Measurements from ENCODE around the gene FXN.
"Not testable (repeated sequence)": the region's sequence is repeated elsewhere in the genome, so short reads cannot be mapped to it uniquely, and the experiment has no call there.

The FXN gene

DNA sequence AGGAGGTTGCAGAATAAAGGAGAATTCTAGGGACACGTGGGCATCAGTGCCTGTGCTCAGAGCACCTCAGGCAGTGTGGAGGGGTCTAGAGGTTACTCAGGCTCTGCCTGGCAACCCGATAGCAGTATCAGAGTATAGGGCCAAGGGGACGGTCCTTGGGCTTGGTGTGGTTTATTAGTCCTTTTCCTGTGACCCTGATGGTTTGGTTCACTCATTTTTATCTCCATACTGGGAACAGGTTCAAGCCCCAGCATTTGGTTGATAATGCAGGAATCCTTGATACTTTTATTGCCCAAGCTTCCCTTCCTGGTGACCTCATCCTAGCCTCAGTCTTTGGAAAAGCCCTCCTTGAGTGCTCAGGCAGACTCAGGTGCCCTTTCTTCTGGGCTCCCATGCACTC, 35.5 kb downstream of the FXN start:
- DNase-seq: no peak

DNA sequence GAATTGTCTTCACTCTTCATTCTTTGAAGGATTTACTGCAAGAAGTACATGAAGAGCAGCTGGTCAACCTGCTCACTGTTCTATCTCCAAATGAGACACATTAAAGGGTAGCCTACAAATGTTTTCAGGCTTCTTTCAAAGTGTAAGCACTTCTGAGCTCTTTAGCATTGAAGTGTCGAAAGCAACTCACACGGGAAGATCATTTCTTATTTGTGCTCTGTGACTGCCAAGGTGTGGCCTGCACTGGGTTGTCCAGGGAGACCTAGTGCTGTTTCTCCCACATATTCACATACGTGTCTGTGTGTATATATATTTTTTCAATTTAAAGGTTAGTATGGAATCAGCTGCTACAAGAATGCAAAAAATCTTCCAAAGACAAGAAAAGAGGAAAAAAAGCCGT, 37.6 kb downstream of the FXN start:
- DNase-seq: no peak

DNA sequence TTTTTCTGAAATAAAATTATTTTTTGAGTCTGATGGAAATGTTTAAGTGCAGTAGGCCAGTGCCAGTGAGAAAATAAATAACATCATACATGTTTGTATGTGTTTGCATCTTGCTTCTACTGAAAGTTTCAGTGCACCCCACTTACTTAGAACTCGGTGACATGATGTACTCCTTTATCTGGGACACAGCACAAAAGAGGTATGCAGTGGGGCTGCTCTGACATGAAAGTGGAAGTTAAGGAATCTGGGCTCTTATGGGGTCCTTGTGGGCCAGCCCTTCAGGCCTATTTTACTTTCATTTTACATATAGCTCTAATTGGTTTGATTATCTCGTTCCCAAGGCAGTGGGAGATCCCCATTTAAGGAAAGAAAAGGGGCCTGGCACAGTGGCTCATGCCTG, 39.2 kb downstream of the FXN start:
- no peak for DNase-seq

DNA sequence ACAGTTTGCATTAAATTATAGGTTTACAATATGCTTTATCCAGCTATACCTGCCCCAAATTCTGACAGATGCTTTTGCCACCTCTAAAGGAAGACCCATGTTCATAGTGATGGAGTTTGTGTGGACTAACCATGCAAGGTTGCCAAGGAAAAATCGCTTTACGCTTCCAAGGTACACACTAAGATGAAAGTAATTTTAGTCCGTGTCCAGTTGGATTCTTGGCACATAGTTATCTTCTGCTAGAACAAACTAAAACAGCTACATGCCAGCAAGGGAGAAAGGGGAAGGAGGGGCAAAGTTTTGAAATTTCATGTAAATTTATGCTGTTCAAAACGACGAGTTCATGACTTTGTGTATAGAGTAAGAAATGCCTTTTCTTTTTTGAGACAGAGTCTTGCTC, 41.0 kb downstream of the FXN start:
- no peak for DNase-seq

DNA sequence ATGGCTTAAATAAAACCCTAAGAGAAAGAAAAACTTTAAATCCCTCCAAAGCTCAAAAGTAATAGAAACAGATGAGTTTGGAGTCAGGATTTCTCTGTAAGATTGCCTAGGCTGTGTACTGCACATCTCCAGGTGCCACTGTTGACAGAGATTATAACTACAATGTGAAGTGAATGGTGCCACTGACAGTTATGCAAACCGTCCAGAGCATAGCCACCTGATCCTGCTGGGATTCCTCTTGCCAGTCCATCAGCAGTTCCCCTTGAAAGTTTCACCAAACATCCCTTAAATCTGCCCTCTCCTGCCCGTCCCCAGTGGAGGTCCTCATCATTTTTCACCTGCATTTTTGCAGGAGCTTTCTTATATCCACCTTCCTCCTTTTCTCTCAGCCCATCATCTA, 42.5 kb downstream of the FXN start:
- peak in 1 of 2 experiments; percentile 33 for DNase-seq

DNA sequence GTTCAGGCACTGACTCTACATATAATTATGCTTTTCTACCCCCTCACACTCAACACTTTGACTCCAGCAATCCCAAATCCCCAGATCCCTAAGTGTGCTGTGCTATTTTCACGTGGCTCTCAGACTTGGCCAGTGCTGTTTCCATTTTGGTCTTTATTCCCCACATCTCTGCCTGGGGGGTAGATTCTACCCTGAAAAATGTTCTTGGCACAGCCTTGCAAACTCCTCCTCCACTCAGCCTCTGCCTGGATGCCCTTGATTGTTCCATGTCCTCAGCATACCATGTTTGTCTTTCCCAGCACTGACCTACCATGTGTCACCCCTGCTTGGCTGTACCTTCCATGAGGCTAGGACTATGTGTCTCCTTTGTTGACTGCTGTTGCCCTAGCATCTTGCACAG, 43.0 kb downstream of the FXN start:
- no peak for DNase-seq

DNA sequence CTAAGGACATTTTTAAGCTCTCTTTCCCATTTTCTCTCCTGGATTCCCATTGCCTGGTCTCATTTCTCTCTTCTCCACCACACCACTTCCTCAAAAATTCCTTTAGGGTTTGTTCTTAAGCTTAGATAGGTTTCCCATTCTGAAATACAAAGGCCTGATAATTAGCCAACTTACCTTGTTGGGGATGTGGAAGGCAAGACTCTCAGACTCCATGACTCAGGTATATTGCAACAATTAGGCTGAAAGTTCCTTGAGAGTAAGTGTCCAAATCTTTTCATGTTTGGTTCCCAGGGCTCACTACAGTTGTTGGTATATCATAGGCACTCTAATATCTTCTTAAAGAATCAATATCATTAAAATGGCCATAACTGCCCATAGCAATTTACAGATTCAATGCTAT, 43.6 kb downstream of the FXN start:
- no peak for DNase-seq

DNA sequence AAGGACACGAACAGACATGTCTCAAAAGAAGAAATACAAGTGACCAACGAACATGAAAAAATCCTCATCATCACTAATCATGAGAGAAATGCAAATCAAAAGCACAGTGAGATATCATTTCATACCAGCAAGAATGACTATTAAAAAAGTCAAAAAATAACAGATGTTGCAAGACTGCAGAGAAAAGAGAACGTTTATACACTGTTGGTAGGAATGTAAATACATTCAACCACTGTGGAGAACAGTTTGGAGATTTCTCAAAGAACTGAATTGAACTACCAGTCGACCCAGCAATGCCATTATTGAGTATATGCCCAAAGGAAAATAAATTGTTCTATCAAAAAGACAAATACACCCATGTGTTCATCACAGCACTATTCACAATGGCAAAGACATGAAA, 45.7 kb downstream of the FXN start:
- DNase-seq: no peak

DNA sequence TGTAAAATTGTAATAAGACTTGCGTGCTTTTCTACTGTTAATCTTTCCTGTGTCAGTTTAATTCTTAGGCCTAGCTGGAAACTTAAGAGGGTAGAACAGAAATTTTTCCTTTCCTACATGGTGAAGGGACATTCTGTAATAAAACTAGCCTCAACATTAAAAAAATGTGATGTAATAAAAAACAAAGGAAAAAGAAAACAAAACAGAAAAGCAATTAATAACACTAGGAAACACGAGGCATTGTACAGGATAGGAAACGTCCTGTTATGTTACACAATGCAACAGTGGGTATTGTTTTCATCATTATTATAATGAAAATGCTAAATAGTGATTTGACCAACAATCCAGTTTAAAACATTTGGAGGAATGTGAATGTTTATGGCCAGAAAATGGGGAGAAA, 47.8 kb downstream of the FXN start:
- DNase-seq: no peak

DNA sequence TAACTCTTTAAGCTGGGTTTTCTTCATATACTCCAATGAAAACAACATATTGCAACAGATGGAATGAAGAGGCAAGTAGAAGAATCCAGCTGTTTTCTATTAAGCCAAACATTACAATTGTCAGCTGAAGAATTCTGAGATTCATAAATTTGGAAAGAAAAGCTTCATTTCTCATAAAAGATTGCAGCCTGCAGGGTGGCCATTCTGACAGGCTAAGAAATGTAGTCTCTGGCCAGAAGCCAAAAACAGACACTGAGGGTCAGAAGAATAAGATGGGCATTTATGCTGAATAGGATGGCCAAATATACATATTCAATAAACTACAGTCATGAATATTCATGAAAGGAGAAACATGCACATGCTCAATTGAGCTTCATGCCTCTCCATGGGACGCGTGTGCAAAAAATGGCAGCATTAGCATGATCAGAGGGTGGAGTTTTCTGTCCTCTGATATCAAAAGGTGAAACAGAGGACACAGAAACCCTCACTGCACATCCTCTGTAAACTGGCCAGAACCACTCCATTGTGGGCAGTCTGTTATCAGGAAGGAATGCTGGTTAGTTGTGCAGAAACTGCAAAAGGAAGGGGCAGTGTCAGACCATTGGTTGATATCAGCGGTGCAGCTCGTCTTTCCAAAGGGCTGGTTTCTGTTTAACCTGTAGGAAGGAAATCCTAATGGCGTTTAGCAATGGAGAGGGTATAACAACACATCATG, 50.2 kb downstream of the FXN start:
- DNase-seq: no peak

DNA sequence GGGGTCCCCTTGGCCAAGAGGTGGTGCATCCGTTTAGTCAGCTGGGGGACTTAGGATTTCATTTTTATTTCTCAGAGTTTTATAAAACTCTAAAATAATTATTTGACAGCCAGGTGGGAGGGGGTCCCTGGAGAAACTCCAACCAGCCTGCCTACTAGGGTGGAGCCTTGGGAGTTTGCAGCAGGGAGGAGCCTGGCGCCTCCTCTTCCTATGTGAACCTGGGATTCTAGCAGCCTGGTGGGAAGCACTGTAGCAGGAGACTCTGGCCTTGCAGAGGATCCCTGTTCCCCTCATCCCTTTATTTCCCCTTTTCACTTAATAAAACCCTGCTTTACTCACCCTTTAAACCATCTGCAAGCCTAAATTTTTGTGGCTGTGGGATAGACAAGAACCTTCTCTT, 50.8 kb downstream of the FXN start:
- no peak for DNase-seq

DNA sequence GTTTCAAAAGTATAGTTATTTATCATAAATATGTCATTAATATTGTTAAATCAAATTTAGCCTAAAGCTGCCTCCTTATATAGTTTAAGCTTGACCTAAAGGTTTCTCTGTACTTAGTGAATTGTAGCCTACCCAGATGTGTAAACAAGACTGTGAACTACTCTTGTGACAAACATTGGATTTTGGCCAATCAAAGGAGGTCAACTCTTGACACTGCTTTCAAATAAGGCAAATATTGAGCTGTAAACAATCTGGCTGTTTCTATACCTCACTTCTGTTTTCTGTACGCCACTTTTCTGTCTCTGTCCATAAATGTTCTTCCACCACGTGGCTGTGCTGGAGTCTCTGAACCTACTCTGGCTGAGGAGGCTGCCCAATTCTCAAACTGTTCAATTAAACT, 51.2 kb downstream of the FXN start:
- no peak for DNase-seq

DNA sequence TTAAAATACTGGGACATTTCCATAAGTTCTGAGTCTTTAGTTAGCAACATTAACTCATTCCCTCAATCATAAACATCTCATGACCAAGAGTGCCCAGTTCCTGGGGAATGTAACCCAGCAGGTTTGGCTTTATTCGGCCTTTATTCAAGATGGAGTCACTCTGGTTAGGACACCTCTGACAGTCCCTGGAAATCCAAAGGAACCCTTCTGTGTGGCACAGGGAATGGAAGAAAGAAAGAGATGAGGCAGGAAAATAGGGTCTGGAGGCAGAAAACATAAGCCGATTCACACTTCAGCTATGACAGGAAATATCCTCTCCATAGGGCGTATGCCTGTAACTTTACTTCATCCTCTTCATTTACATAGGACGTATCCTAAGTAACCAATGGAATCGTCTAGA, 53.5 kb downstream of the FXN start:
- no peak for DNase-seq

DNA sequence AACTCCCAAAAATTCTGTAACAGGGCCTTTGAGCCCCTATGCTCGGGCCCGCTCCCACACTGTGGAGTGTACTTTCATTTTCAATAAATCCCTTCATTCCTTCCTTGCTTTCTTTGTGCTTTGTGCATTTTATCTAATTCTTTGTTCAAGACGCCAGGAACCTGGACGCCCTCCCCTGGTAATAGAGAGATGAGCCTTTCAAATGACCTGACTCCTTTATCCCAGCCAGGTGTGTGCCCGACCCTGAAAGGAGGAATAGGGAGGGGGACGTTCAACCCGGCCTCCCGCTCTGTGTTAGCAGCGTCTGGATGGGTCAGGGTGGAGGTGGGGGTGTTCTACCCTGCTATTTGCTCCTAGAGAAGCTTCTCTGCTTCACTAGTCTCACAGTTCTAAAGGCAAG, 53.9 kb downstream of the FXN start:
- DNase-seq: no peak

DNA sequence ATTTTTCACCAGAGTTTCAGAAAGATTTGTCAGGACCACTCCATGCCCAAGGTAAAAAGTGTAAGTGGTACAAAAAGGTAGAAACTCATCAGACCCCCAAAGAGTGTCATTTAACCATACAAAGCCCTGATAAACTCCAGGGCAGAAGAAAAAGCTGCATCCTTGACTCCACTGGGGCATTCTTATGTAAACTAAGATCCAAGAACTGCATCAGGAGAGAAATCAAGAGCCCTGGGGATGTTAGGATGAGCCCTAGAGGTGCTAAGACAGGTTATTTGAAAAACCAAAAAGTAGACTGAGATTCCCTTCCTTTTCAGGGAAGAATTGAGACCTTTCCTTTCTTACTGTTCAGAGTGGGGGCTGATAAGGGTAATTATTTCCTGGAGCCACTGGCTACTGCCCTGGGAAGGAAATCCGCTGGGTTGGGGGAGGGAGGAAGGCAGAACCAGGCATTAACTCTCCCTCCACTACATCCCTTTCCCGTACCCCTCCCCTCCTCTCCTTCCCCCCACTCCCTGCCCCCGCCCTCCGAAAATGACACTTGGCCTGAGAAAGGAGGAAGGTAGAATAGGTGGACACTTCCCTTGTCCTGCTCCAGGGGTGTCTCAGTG, 54.7 kb downstream of the FXN start:
- DNase-seq: no peak

DNA sequence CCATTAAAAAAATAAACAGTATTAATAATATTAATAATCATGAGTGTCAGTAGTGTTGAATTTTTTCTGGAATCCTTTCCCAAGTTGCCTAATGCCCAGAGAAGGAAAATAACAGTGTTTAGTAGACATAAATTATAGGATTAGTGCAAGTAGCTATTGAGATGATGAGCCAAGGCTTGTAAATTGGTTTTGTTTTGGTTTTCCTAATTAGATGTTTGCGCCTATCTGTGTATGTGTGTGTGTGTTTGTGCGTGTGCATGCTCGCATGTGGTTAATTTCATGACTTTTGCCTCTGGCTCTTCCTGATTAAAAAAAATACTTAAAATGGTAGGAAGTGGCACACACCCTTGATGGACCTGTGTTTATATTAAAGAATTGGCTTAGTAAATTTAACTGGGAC, 55.4 kb downstream of the FXN start:
- DNase-seq: no peak

DNA sequence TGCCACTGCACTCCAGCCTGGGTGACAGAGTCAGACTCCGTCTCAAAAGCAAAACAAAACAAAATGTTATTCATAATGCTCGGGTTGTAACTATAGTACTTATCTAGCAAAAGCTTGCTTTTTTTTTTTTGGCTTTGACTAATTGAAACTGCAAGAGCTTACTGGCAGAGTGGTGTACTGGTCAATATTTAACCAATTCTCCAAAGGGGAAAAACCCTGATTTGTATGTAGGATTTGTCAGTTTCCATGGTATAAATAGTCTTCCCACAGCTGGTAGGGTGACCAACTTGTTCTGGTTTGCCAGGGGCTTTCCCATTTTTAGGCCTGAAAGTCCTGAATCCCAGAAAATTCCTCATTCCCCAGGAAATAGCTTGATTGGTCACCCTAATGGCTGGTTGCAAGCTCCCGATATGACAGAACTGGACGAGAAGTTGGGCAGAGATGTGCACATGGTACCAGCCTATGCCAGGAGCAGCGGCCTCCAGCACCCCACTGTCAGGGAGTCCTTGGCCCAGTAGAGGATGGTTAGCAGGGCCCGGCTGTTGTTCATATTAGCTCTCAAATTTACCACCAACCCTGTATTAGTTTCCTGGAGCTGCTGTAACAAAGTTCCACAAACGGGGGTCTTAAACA, 58.0 kb downstream of the FXN start:
- DNase-seq: no peak

DNA sequence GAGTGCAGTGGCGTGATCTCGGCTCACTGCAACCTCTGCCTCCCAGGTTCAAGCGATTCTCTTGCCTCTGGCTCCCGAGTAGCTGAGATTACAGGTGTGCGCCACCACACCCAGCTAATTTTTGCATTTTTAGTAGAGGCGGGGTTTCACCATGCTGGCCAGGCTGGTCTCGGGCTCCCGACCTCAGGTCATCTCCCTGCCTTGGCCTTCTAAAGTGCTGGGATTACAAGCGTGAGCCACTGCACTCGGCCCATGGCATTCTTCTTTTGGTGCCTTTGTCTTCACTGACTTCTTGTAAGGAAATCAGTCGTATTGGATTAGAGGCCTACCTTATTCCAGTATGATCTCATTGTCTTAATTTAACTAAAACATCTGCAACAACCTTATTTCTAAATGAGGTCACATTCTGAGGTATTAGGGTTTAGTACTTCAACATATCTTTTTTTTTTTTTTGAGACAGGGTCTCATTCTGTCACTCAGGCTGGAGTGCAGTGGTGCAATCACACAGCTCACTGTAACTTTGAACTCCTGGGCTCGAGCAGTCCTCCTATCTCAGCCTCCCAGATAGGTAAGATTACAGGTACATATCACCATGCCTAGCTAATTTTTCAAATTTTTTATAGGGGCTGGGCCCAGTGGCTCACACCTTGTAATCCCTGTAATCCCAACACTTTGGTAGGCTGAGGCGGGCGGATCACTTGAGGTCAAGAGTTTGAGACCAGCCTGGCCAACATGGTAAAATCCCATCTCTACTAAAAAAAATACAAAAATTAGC, 59.0 kb downstream of the FXN start:
- DNase-seq: not testable (repeated sequence)

DNA sequence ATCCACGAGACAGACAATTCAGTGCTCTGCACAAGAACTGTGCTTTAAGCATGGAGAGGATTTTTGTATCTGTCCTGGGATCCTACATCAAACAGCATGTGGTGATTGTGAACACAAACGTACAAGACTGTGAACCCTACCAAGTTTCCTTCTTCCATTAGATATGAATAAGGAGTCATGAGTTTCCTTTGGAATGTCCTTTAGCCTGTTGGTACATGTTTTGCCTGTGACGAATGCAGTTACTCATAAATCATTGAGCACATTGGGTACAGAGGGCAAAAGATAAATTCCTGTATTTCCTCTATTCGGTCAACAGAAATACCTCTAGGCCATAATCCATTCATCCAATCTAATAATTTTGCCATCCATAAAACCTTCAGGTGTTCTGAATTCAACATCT, 61.5 kb downstream of the FXN start:
- no peak for DNase-seq

DNA sequence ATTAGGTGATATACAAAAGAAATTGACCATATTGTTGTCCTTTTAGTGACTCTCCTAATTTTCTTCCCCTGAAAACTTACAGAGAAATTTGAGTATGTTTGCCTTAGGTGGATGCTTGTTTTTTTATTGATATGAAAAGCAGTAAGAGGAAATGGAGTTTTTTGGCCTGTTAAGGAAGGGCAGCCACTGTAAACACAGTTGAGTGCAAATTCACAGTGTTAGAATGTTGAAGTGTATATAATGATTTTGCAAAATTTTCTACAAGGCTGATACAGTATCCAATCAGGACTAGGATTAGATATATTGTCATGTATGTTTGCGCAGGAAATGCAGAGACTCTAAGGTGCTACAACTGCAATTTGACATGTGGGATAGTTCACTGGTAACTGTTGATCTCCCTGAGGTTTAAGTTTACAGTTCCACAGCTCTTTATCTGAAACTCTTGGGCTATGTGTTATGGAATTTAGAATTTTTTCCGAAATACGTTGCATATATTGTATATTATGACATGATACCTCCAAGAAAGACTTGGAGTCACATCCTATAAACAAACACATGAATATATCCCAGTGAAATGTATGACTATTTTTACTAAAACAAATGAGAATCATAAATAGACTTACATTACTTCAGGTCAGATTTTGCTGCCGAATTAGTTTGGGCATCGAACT, 62.5 kb downstream of the FXN start:
- no peak for DNase-seq

DNA sequence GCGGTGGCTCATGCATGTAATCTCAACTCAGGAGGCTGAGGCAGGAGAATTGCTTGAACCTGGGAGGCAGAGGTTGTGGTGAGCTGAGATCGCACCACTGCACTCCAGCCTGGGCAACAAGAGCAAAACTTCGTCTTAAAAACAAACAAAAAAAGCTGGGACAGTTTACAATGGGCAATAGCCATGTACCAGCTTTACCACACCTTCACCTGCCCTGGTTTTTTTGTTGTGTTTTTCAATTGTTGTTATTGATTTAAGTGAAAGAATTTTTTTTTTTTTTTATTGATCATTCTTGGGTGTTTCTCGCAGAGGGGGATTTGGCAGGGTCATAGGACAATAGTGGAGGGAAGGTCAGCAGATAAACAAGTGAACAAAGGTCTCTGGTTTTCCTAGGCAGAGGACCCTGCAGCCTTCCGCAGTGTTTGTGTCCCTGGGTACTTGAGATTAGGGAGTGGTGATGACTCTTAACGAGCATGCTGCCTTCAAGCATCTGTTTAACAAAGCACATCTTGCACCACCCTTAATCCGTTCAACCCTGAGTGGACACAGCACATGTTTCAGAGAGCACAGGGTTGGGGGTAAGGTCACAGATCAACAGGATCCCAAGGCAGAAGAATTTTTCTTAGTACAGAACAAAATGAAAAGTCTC, 67.9 kb downstream of the FXN start:
- DNase-seq: not testable (repeated sequence)

DNA sequence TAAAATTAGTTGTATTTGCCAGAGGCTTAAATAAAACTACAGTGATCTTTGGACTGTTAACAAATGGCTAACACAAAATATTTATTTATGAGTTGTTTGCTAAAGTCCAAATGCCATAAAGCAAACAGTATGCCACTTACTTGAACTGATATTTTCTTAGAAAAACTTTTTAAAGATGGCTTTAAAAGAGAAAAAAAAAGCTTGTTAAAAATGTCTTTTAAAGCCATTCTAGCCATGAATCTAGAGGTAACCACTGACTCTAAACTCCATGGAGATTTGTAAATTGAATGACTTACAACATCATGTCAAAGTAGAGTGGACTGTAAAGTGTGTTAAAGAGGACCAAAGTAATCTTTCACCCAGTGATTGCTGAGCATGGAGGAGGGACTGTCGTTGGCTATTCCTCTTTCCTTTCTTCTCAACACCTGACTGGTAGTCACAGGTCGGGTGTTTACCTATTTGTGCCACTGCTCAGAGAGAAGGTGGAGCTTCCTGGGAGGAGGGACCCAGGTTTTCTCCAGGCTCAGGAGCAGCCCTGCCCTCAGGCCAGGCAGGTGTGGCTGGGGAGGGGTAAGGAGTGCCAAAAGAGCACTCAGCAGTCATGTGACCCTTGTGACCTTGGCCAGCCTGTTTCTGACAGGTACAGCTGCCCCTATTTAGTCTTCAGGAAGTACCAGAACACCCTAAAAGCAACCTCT, 69.4 kb downstream of the FXN start:
- peak; percentile 24 to 39 for DNase-seq

All from NCI-H526 (cell line).